ENCODE measurements around the gene HOOK2. TPM values are rescaled to one million over a fixed set of nuclear protein-coding genes. Genes with fewer than 3 reads are reported as not detected.

HOOK2 gene
- total and polyA plus RNA-seq, 2 of the 13 experiments (the other 11 are each of a cell fraction or from before 2014, with no cell fraction given): 9.2 to 12.9 TPM

- peak; percentile 97 for TF ChIP-seq MXD4 (CRISPR knock-in tag; IDR thresholded peaks at IDR 0.05)
- TF ChIP-seq ZNF772 (CRISPR knock-in tag; IDR thresholded peaks at IDR 0.05): 0 out of 2 replicates have a peak, but pooled peaks have one; percentile 31
- TF ChIP-seq, protein P1, sequence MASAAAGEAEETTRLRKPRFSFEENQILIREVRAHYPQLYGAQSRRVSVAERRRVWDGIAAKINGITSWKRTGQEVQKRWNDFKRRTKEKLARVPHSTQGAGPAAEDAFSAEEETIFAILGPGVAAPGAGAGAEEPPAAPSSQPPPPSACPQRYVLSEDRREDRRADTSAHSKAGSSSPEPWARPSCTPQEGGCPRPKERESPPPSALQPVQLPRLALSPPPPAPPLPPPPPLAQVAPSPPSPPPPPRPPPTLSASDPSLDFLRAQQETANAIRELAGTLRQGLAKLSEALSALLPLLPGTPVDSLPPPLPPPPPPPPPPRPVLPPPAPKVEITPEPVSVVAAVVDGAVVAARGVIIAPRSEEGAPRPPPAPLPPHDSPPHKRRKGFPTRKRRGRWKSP (CRISPR knock-in tag; IDR thresholded peaks at IDR 0.05): no peak; the same call in 1 of the 2 replicates
- peak; percentile 80 for TF ChIP-seq SMAD3 (CRISPR knock-in tag; IDR thresholded peaks at IDR 0.05)
- TF ChIP-seq RBM22 (optimal IDR thresholded peaks at IDR 0.05; ENCODE audit: low read length): no peak
- TF ChIP-seq ZBTB10 (CRISPR knock-in tag; IDR thresholded peaks at IDR 0.05; ENCODE audit: borderline replicate concordance): no peak
- TF ChIP-seq ASH2L (IDR thresholded peaks at IDR 0.05; ENCODE audit: insufficient read length, low read depth, low read length): peak; percentile 26
- no peak for TF ChIP-seq ZNF136 (CRISPR knock-in tag; IDR thresholded peaks at IDR 0.05; ENCODE audit: low read depth)
- no peak for TF ChIP-seq SNAI1 (CRISPR knock-in tag; IDR thresholded peaks at IDR 0.05; ENCODE audit: borderline replicate concordance)
- 0 out of 2 replicates have a peak, but pooled peaks have one; percentile 15 for TF ChIP-seq MLX (CRISPR knock-in tag; IDR thresholded peaks at IDR 0.05)
- TF ChIP-seq, protein P2, sequence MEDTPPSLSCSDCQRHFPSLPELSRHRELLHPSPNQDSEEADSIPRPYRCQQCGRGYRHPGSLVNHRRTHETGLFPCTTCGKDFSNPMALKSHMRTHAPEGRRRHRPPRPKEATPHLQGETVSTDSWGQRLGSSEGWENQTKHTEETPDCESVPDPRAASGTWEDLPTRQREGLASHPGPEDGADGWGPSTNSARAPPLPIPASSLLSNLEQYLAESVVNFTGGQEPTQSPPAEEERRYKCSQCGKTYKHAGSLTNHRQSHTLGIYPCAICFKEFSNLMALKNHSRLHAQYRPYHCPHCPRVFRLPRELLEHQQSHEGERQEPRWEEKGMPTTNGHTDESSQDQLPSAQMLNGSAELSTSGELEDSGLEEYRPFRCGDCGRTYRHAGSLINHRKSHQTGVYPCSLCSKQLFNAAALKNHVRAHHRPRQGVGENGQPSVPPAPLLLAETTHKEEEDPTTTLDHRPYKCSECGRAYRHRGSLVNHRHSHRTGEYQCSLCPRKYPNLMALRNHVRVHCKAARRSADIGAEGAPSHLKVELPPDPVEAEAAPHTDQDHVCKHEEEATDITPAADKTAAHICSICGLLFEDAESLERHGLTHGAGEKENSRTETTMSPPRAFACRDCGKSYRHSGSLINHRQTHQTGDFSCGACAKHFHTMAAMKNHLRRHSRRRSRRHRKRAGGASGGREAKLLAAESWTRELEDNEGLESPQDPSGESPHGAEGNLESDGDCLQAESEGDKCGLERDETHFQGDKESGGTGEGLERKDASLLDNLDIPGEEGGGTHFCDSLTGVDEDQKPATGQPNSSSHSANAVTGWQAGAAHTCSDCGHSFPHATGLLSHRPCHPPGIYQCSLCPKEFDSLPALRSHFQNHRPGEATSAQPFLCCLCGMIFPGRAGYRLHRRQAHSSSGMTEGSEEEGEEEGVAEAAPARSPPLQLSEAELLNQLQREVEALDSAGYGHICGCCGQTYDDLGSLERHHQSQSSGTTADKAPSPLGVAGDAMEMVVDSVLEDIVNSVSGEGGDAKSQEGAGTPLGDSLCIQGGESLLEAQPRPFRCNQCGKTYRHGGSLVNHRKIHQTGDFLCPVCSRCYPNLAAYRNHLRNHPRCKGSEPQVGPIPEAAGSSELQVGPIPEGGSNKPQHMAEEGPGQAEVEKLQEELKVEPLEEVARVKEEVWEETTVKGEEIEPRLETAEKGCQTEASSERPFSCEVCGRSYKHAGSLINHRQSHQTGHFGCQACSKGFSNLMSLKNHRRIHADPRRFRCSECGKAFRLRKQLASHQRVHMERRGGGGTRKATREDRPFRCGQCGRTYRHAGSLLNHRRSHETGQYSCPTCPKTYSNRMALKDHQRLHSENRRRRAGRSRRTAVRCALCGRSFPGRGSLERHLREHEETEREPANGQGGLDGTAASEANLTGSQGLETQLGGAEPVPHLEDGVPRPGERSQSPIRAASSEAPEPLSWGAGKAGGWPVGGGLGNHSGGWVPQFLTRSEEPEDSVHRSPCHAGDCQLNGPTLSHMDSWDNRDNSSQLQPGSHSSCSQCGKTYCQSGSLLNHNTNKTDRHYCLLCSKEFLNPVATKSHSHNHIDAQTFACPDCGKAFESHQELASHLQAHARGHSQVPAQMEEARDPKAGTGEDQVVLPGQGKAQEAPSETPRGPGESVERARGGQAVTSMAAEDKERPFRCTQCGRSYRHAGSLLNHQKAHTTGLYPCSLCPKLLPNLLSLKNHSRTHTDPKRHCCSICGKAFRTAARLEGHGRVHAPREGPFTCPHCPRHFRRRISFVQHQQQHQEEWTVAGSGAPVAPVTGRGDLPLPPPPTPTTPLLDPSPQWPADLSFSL (CRISPR knock-in tag; IDR thresholded peaks at IDR 0.05): no peak
- TF ChIP-seq PPARG (CRISPR knock-in tag; conservative IDR thresholded peaks at IDR 0.05): no peak
- TF ChIP-seq JUNB (CRISPR knock-in tag; IDR thresholded peaks at IDR 0.05; ENCODE audit: borderline replicate concordance): no peak
- peak; percentile 53 for TF ChIP-seq IKZF4 (CRISPR knock-in tag; IDR thresholded peaks at IDR 0.05; ENCODE audit: borderline replicate concordance, low read depth, not compliant biosample characterization)
- TF ChIP-seq U2AF2 (IDR thresholded peaks at IDR 0.05; ENCODE audit: low read depth, low read length): no peak
- 0 out of 2 replicates have a peak, but pooled peaks have one; percentile 48 for TF ChIP-seq ZNF331 (CRISPR knock-in tag; IDR thresholded peaks at IDR 0.05)
- TF ChIP-seq, protein P3, sequence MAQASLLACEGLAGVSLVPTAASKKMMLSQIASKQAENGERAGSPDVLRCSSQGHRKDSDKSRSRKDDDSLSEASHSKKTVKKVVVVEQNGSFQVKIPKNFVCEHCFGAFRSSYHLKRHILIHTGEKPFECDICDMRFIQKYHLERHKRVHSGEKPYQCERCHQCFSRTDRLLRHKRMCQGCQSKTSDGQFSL (CRISPR knock-in tag; IDR thresholded peaks at IDR 0.05): peak; percentile 54; the same call in 1 of the 2 replicates
Measured at GRCh38 chr19:12723641-12724426, 51.5 kb downstream of the HOOK2 start, which contains the start of gene TNPO2 (continued).

All from HepG2 (cell line).